Natural killer cell (primary cell): Measurements from ENCODE around the gene OSBPL6. TPM values are rescaled to one million over a fixed set of nuclear protein-coding genes. Genes with fewer than 3 reads are reported as not detected.

ENCODE experiments used
- ATAC-seq, 3 donors: fragments of 150-1000 bp in 2 of 3; fragments of 200-7000 bp in 1 of 3; cut with Tn5 transposase; 1 replicate in 1 of 3; 2 replicates in 2 of 3; pipeline ENCODE4 v1.10.0; 2021; ENCODE audit warnings: mild to moderate bottlenecking in 2 of 3, moderate library complexity in 2 of 3
- DNase-seq, 2 donors: peaks; one replicate each; pipeline versions ENCODE4 v3.0.0 to v3.0.0-alpha.2; 2013 to 2021; ENCODE audit warnings: mixed read lengths in 1 of 2
- H3K27ac ChIP-seq: one replicate; pipeline ENCODE4 v1.5.1; 2013; ENCODE audit warnings: mild to moderate bottlenecking, low read length
- H3K27me3 ChIP-seq: one replicate; pipeline ENCODE4 v1.6.1; 2013; ENCODE audit warnings: low read length; ENCODE audit not compliant: control insufficient read depth, insufficient read depth
- H3K36me3 ChIP-seq: one replicate; pipeline ENCODE4 v1.6.1; 2013; ENCODE audit warnings: low read length; ENCODE audit not compliant: control insufficient read depth, insufficient read depth
- H3K4me1 ChIP-seq: one replicate; pipeline ENCODE4 v1.6.1; 2013; ENCODE audit warnings: low read length; ENCODE audit not compliant: control insufficient read depth, insufficient read depth
- H3K4me3 ChIP-seq: one replicate; pipeline ENCODE4 v1.5.1; 2013; ENCODE audit warnings: low read length
- H3K9me3 ChIP-seq: one replicate; pipeline ENCODE4 v1.6.1; 2013; ENCODE audit warnings: low read length; ENCODE audit not compliant: control insufficient read depth, insufficient read depth
- H3K27ac Mint-ChIP-seq, 2 donors: one replicate each; pipeline ENCODE4 v1.8.0; 2022; ENCODE audit warnings: mild to moderate bottlenecking in 2 of 2, mixed read lengths in 2 of 2, moderate library complexity in 1 of 2
- H3K27me3 Mint-ChIP-seq, 2 donors: one replicate each; pipeline ENCODE4 v1.8.0; 2022; ENCODE audit warnings: low read depth in 2 of 2, mixed read lengths in 2 of 2
- H3K36me3 Mint-ChIP-seq: one replicate; pipeline ENCODE4 v1.8.0; 2022; ENCODE audit warnings: mixed read lengths
- H3K4me1 Mint-ChIP-seq, 2 donors: one replicate each; pipeline ENCODE4 v1.8.0; 2022; ENCODE audit warnings: mixed read lengths in 2 of 2
- H3K4me3 Mint-ChIP-seq: one replicate; pipeline ENCODE4 v1.8.0; 2022; ENCODE audit warnings: mild to moderate bottlenecking, moderate library complexity, mixed read lengths
- H3K9me3 Mint-ChIP-seq, 2 donors: one replicate each; pipeline ENCODE4 v1.8.0; 2022; ENCODE audit warnings: mixed read lengths in 2 of 2
- WGBS: methylation state at CpG from one replicate; pipeline ENCODE4 v1.1.7; 2013; ENCODE audit warnings: missing lambda C conversion rate; ENCODE audit not compliant: insufficient coverage; 5-methylcytosine and 5-hydroxymethylcytosine counted together
- intact Hi-C: fragments of 100-400 bp; cut with micrococcal nuclease; formaldehyde crosslinking; loops from one replicate; pipeline ENCODE4 v1.14.2; 2022
- total RNA-seq, 4 donors: library from RNA; stranded (reverse); fragments of 120-200 nt in 1 of 4; gene quantifications; one replicate each; pipeline versions ENCODE4 v1.2.3 to v1.2.4, GENCODE V29; 2013 to 2022
- TF ChIP-seq, protein P1 (sequence below): fragments of 200-600 bp; IDR thresholded peaks from one replicate; pipeline ENCODE4 v1.8.0; 2022; ENCODE audit warnings: antibody characterized with exemption

OSBPL6 gene
- total RNA-seq, 3 donors from 2014 or later (not counting 1 experiment from before 2014, with no cell fraction given): not detected

- Histone ChIP-seq H3K36me3 (no peaks in the 10 kb centered on the region), H3K9me3 (no peaks in the 10 kb centered on the region), H3K27me3 (no peaks in the 10 kb centered on the region), H3K4me1 (no peaks in the 10 kb centered on the region), H3K4me3 (no peak overlapping the region), H3K27ac (no peak overlapping the region)
- 59% methylated on average over 3 of the region's 5 CpGs for WGBS
- H3K36me3 Mint-ChIP-seq: no peaks in the 10 kb centered on the region
- H3K4me3 Mint-ChIP-seq: no peak overlapping the region
- H3K4me1 Mint-ChIP-seq: no peaks in the 10 kb centered on the region
- H3K9me3 Mint-ChIP-seq: no peaks in the 10 kb centered on the region
- intact Hi-C loops: no loop called here
- no peak overlapping the region for H3K27ac Mint-ChIP-seq
- H3K27me3 Mint-ChIP-seq: peaks cover 7 to 10% of the 10 kb centered on the region in 2 donors
- no peak for DNase-seq
- TF ChIP-seq, protein P1, sequence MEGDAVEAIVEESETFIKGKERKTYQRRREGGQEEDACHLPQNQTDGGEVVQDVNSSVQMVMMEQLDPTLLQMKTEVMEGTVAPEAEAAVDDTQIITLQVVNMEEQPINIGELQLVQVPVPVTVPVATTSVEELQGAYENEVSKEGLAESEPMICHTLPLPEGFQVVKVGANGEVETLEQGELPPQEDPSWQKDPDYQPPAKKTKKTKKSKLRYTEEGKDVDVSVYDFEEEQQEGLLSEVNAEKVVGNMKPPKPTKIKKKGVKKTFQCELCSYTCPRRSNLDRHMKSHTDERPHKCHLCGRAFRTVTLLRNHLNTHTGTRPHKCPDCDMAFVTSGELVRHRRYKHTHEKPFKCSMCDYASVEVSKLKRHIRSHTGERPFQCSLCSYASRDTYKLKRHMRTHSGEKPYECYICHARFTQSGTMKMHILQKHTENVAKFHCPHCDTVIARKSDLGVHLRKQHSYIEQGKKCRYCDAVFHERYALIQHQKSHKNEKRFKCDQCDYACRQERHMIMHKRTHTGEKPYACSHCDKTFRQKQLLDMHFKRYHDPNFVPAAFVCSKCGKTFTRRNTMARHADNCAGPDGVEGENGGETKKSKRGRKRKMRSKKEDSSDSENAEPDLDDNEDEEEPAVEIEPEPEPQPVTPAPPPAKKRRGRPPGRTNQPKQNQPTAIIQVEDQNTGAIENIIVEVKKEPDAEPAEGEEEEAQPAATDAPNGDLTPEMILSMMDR: no peak
- ATAC-seq: no peak
These were observed 47.7 kb downstream of the OSBPL6 start for GRCh38 chr2:178241844-178242551.

GRCh38 chr2:178242552-178242883 is 48.2 kb downstream of the OSBPL6 start:
- H3K4me3 Mint-ChIP-seq: no peak overlapping the region
- DNase-seq (no peak), ATAC-seq (no peak)
- no peaks in the 10 kb centered on the region for H3K36me3 ChIP-seq
- H3K9me3 ChIP-seq: no peaks in the 10 kb centered on the region
- H3K9me3 Mint-ChIP-seq: no peaks in the 10 kb centered on the region
- H3K4me3 ChIP-seq: no peak overlapping the region
- no peaks in the 10 kb centered on the region for H3K4me1 ChIP-seq
- H3K27ac Mint-ChIP-seq: no peak overlapping the region
- H3K27me3 ChIP-seq: no peaks in the 10 kb centered on the region
- WGBS: 100% methylated on average over 2 of the region's 2 CpGs
- H3K36me3 Mint-ChIP-seq: no peaks in the 10 kb centered on the region
- no peak overlapping the region for H3K27ac ChIP-seq
- no peaks in the 10 kb centered on the region for H3K4me1 Mint-ChIP-seq
- TF ChIP-seq, protein P1: no peak
- H3K27me3 Mint-ChIP-seq: peaks cover 7 to 12% of the 10 kb centered on the region in 2 donors
- intact Hi-C loops: no loop called here

- H3K4me3 ChIP-seq: no peak overlapping the region
- no peaks in the 10 kb centered on the region for H3K27me3 ChIP-seq
- no peaks in the 10 kb centered on the region for H3K36me3 Mint-ChIP-seq
- H3K27ac Mint-ChIP-seq: no peak overlapping the region
- intact Hi-C loops: no loop called here
- no peaks in the 10 kb centered on the region for H3K4me1 Mint-ChIP-seq
- H3K27me3 Mint-ChIP-seq: peaks cover 7 to 14% of the 10 kb centered on the region in 2 donors
- H3K36me3 ChIP-seq: no peaks in the 10 kb centered on the region
- no peak overlapping the region for H3K27ac ChIP-seq
- H3K9me3 ChIP-seq: no peaks in the 10 kb centered on the region
- no peak for DNase-seq
- TF ChIP-seq, protein P1: no peak
- no peak for ATAC-seq
- H3K4me3 Mint-ChIP-seq: no peak overlapping the region
- 77% methylated on average over 1 of the region's 1 CpG for WGBS
- H3K9me3 Mint-ChIP-seq: no peaks in the 10 kb centered on the region
- H3K4me1 ChIP-seq: no peaks in the 10 kb centered on the region
These were observed 49.6 kb downstream of the OSBPL6 start for GRCh38 chr2:178243961-178244360.

DNA sequence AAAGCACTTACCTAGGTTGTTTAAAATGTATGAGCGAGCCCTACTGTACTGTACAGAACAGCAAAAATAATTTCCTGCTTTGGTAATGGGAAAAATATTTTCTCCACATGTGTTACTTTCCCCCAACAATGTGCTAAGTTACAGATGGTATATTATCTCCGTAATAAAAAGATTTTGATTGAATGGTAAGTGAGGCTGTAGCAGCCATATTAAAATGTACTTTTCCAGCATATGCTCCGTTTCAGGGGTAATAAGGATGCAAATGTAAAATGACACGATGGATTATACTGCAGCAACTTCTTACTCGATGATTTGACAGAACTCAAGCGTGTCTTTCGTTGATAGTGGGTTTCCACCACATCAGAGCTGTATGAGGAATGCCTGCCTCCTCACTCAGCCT is 50.5 kb downstream of the OSBPL6 start:
- H3K4me1 ChIP-seq: no peaks in the 10 kb centered on the region
- ATAC-seq (no peak), DNase-seq (no peak)
- H3K27ac ChIP-seq: no peak overlapping the region
- H3K4me3 ChIP-seq: no peak overlapping the region
- intact Hi-C loops: no loop called here
- peaks cover 7 to 14% of the 10 kb centered on the region in 2 donors for H3K27me3 Mint-ChIP-seq
- no peak overlapping the region for H3K4me3 Mint-ChIP-seq
- TF ChIP-seq, protein P1: no peak
- no peaks in the 10 kb centered on the region for H3K36me3 Mint-ChIP-seq
- no peaks in the 10 kb centered on the region for H3K4me1 Mint-ChIP-seq
- 90% methylated on average over 6 of the region's 7 CpGs for WGBS
- no peak overlapping the region for H3K27ac Mint-ChIP-seq
- H3K9me3 ChIP-seq: no peaks in the 10 kb centered on the region
- H3K9me3 Mint-ChIP-seq: no peaks in the 10 kb centered on the region
- H3K27me3 ChIP-seq: no peaks in the 10 kb centered on the region
- no peaks in the 10 kb centered on the region for H3K36me3 ChIP-seq
